HCT116 (cell line): ENCODE measurements around the gene OR13H1. TPM values are rescaled to one million over a fixed set of nuclear protein-coding genes. Genes with fewer than 3 reads are reported as not detected.

Experiments used
- ATAC-seq: fragments of 200-7000 bp; cut with Tn5 transposase; 2 replicates; pipeline ENCODE4 v1.9.1; 2020; ENCODE audit warnings: mild to moderate bottlenecking, moderate library complexity
- BruUV-seq: library from RNA; stranded (reverse); fragments of 400-500 nt; replicated peaks from 2 replicates; lab custom pipeline; 2021; lab: Mats Ljungman, UMichigan
- CTCF ChIA-PET: fragments of 300-600 bp; sonication (Branson Sonifier 250); formaldehyde crosslinking; loops from one replicate; lab custom pipeline; 2021; ENCODE audit warnings: antibody characterized with exemption; lab: Charles Lee
- POLR2A ChIA-PET: fragments of 300-600, 350-600 bp; sonication (Branson Sonifier 250); formaldehyde crosslinking; loops from one replicate; lab custom pipeline; 2021; ENCODE audit warnings: antibody characterized with exemption; lab: Charles Lee
- RAD21 ChIA-PET, 2 experiments: fragments of 300-600 bp; sonication (Branson Sonifier 250); formaldehyde crosslinking; loops; one replicate each; lab custom pipeline; 2023; ENCODE audit warnings: low total read pairs in 2 of 2; ENCODE audit not compliant: uncharacterized antibody in 2 of 2, unreplicated experiment in 2 of 2, low non-redundant PET in 1 of 2; lab: Charles Lee
- DNase-seq: peaks from one replicate; pipeline ENCODE4 v3.0.0-alpha.2; 2010; ENCODE audit warnings: low read depth, low spot score
- H2AFZ ChIP-seq: fragments of 200-600 bp; shearing (Covaris generic), sonication (generic); 2 replicates; pipeline ENCODE4 v1.6.1; 2017; ENCODE audit warnings: low read depth, mixed run types, mixed read lengths, antibody characterized with exemption, low read length; ENCODE audit not compliant: poor library complexity, severe bottlenecking
- H3K27ac ChIP-seq: 2 replicates; pipeline ENCODE4 v1.5.1; 2012; ENCODE audit warnings: low read depth, low read length
- H3K27me3 ChIP-seq: fragments of 200-600 bp; sonication (generic); 2 replicates; pipeline ENCODE4 v1.6.1; 2016; ENCODE audit warnings: mixed run types, low read length, mixed read lengths; ENCODE audit not compliant: insufficient read depth
- H3K36me3 ChIP-seq, 2 experiments: fragments of 200-500 bp in 1 of 2; fragments of 200-600 bp in 1 of 2; sonication (Bioruptor generic) in 1 of 2; sonication (generic) in 1 of 2; 2 replicates each; pipeline versions ENCODE4 v1.5.1 to v1.6.1; 2014 to 2016; ENCODE audit warnings: low read length in 2 of 2, inconsistent platforms in 1 of 2, mixed read lengths in 1 of 2, mixed run types in 1 of 2; ENCODE audit not compliant: insufficient read depth in 2 of 2, control insufficient read depth in 1 of 2
- H3K4me1 ChIP-seq, 2 experiments: fragments of 200-600 bp in 1 of 2; sonication (generic) in 1 of 2; 2 replicates each; pipeline versions ENCODE4 v1.5.1 to v1.6.1; 2012 to 2017; ENCODE audit warnings: low read length in 2 of 2, inconsistent platforms in 1 of 2, mild to moderate bottlenecking in 1 of 2, mixed read lengths in 1 of 2, mixed run types in 1 of 2, moderate library complexity in 1 of 2; ENCODE audit not compliant: insufficient read depth in 2 of 2, control insufficient read depth in 1 of 2
- H3K4me2 ChIP-seq: fragments of 200-600 bp; sonication (generic); 2 replicates; pipeline ENCODE4 v1.6.1; 2017; ENCODE audit warnings: mixed run types, low read length, mixed read lengths
- H3K4me3 ChIP-seq, 2 experiments: fragments of 200-600 bp in 1 of 2; sonication (generic) in 1 of 2; replicated peaks in 1 of 2; 2 replicates each; pipeline ENCODE4 v1.5.1; 2011 to 2016; ENCODE audit warnings: low read length in 2 of 2, control low read depth in 1 of 2, low read depth in 1 of 2, mild to moderate bottlenecking in 1 of 2, mixed read lengths in 1 of 2, mixed run types in 1 of 2
- H3K79me2 ChIP-seq: fragments of 200-600 bp; sonication (generic); 2 replicates; pipeline ENCODE4 v1.6.1; 2017; ENCODE audit warnings: mild to moderate bottlenecking, mixed run types, low read length, moderate library complexity, mixed read lengths; ENCODE audit not compliant: insufficient read depth
- H3K9ac ChIP-seq: fragments of 200-600 bp; sonication (generic); 2 replicates; pipeline ENCODE4 v1.6.1; 2016; ENCODE audit warnings: low read length, mixed read lengths
- H3K9me2 ChIP-seq: fragments of 200-600 bp; sonication (generic), shearing (Covaris generic); 2 replicates; pipeline ENCODE4 v1.6.1; 2017; ENCODE audit warnings: mixed run types, mild to moderate bottlenecking, moderate library complexity; ENCODE audit not compliant: insufficient read depth
- H3K9me3 ChIP-seq, 2 experiments: fragments of 200-500 bp in 1 of 2; fragments of 200-600 bp in 1 of 2; sonication (Bioruptor generic) in 1 of 2; sonication (generic) in 1 of 2; 2 replicates each; pipeline ENCODE4 v1.6.1; 2014 to 2017; ENCODE audit warnings: low read length in 2 of 2, mixed read lengths in 2 of 2, inconsistent platforms in 1 of 2, low read depth in 1 of 2, mild to moderate bottlenecking in 1 of 2, mixed run types in 1 of 2, moderate library complexity in 1 of 2; ENCODE audit not compliant: control insufficient read depth in 1 of 2, insufficient read depth in 1 of 2
- H4K20me1 ChIP-seq: fragments of 200-600 bp; sonication (generic), shearing (Covaris generic); 2 replicates; pipeline ENCODE4 v1.6.1; 2017; ENCODE audit warnings: mixed run types, mild to moderate bottlenecking, moderate library complexity; ENCODE audit not compliant: insufficient read depth
- CBX3 ChIP-seq: IDR thresholded peaks from 2 replicates; pipeline ENCODE4 v1.6.1; 2012; ENCODE audit warnings: low read depth
- EGR1 ChIP-seq: IDR thresholded peaks from 2 replicates; pipeline ENCODE4 v1.6.1; 2012; ENCODE audit warnings: low read depth
- ELF1 ChIP-seq: IDR thresholded peaks from 2 replicates; pipeline ENCODE4 v1.6.1; 2012; ENCODE audit warnings: low read depth, borderline replicate concordance
- EZH2phosphoT487 ChIP-seq: fragments of 200-600 bp; IDR thresholded peaks from 2 replicates; pipeline ENCODE4 v1.6.1; 2018; ENCODE audit warnings: antibody characterized with exemption, borderline replicate concordance
- FOSL1 ChIP-seq: IDR thresholded peaks from 2 replicates; pipeline ENCODE4 v1.6.1; 2012; ENCODE audit warnings: low read depth
- JUND ChIP-seq: IDR thresholded peaks from 2 replicates; pipeline ENCODE4 v1.6.1; 2012
- POLR2A ChIP-seq: IDR thresholded peaks from 2 replicates; pipeline ENCODE4 v1.7.0; 2011; ENCODE audit warnings: borderline replicate concordance; ENCODE audit not compliant: insufficient read depth, insufficient read length; ENCODE audit errors: extremely low read depth
- POLR2AphosphoS5 ChIP-seq: IDR thresholded peaks from 2 replicates; pipeline ENCODE4 v1.6.1; 2011; ENCODE audit warnings: mild to moderate bottlenecking, low read depth, low read length, moderate library complexity
- RAD21 ChIP-seq: IDR thresholded peaks from 2 replicates; pipeline ENCODE4 v1.6.1; 2012; ENCODE audit warnings: low read depth, mild to moderate bottlenecking
- SRF ChIP-seq: IDR thresholded peaks from 2 replicates; pipeline ENCODE4 v1.6.1; 2012; ENCODE audit warnings: low read depth
- TCF7L2 ChIP-seq: IDR thresholded peaks from 2 replicates; pipeline ENCODE4 v1.7.0; 2011; ENCODE audit warnings: borderline replicate concordance, inconsistent platforms; ENCODE audit not compliant: insufficient read depth, insufficient read length; ENCODE audit errors: extremely low read depth
- YY1 ChIP-seq: IDR thresholded peaks from 2 replicates; pipeline ENCODE4 v1.6.1; 2011; ENCODE audit warnings: low read length, low read depth, moderate library complexity, mild to moderate bottlenecking; ENCODE audit not compliant: insufficient replicate concordance; ENCODE audit errors: extremely low read depth
- ZFX ChIP-seq: fragments of 450-650 bp; IDR thresholded peaks from 2 replicates; pipeline ENCODE4 v1.6.1; 2017
- ZNF274 ChIP-seq: fragments of 200-500 bp; sonication (Bioruptor generic); IDR thresholded peaks from 2 replicates; pipeline ENCODE4 v1.6.1; 2014; ENCODE audit warnings: mild to moderate bottlenecking, low read depth, low read length, inconsistent platforms
- intact Hi-C: fragments of 100-400 bp; cut with micrococcal nuclease; formaldehyde crosslinking; loops from 2 replicates; pipeline ENCODE4 v1.10.0; 2022
- total RNA-seq: library from RNA; stranded (reverse); gene quantifications from one replicate; pipeline ENCODE4 v1.2.1, GENCODE V29; 2021; ENCODE audit not compliant: unreplicated experiment
- TF ChIP-seq, protein P1 (sequence below): IDR thresholded peaks from 2 replicates; pipeline ENCODE4 v1.6.1; 2011; ENCODE audit warnings: mild to moderate bottlenecking, low read length, moderate library complexity; ENCODE audit not compliant: insufficient replicate concordance; ENCODE audit errors: extremely low read depth
- TF ChIP-seq, protein P2 (sequence below), 3 experiments: fragments of 200-600 bp in 1 of 3; sonication (generic) in 1 of 3; IDR thresholded peaks in 2 of 3; conservative IDR thresholded peaks in 1 of 3; 2 replicates each; pipeline ENCODE4 v1.5.1; 2012 to 2017; ENCODE audit warnings: low read depth in 2 of 3, low read length in 2 of 3, antibody characterized with exemption in 1 of 3, borderline replicate concordance in 1 of 3, control low read depth in 1 of 3, mild to moderate bottlenecking in 1 of 3, mixed read lengths in 1 of 3, mixed run types in 1 of 3, moderate library complexity in 1 of 3; ENCODE audit not compliant: insufficient read depth in 1 of 3
- TF ChIP-seq, protein P3 (sequence below): IDR thresholded peaks from 2 replicates; pipeline ENCODE4 v1.6.1; 2012
- TF ChIP-seq, protein P4 (sequence below): IDR thresholded peaks from 2 replicates; pipeline ENCODE4 v1.6.1; 2012; ENCODE audit warnings: low read depth

OR13H1 gene
- total RNA-seq, 1 experiment from 2014 or later: not detected

DNA sequence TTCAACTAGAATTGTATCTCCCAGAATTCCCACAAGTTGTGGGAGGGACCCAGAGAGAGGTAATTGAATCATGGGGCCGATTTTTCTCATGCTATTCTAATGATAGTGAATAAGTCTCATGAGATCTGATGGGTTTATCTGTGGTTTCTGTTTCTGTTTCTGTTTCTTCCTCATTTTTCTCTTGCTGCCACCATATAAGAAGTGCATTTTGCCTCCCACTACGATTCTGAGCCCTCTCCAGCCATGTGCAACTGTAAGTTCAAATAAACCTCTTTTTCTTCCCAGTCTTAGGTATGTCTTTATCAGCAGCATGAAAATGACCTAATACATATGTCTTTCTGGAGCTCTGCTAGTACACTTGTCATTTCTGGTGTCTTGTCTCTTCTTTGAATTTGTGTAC lies 22.1 kb upstream of the OR13H1 start:
- Histone ChIP-seq H3K9me2 (no peaks in the 10 kb centered on the region), H3K27me3 (no peaks in the 10 kb centered on the region), H3K27ac (no peak overlapping the region), H3K4me3 (no peak overlapping the region), H3K36me3 (no peaks in the 10 kb centered on the region), H3K9me3 (no peaks in the 10 kb centered on the region), H3K4me2 (no peak overlapping the region), H3K79me2 (no peaks in the 10 kb centered on the region), H4K20me1 (no peaks in the 10 kb centered on the region), H3K4me1 (no peaks in the 10 kb centered on the region), H3K9ac (no peak overlapping the region), H2AFZ (no peak overlapping the region)
- intact Hi-C loops: no loop called here
- ATAC-seq (no peak), DNase-seq (no peak)
- ChIA-PET POLR2A (no interaction called here), CTCF (no interaction called here), RAD21 (no interaction called here)
- TF ChIP-seq EGR1 (no peak), FOSL1 (no peak), ELF1 (no peak), ZFX (no peak), POLR2AphosphoS5 (no peak), CBX3 (no peak), YY1 (no peak), SRF (no peak), JUND (no peak), EZH2phosphoT487 (no peak), RAD21 (no peak), TCF7L2 (no peak), ZNF274 (no peak), POLR2A (no peak)
- TF ChIP-seq, protein P1, sequence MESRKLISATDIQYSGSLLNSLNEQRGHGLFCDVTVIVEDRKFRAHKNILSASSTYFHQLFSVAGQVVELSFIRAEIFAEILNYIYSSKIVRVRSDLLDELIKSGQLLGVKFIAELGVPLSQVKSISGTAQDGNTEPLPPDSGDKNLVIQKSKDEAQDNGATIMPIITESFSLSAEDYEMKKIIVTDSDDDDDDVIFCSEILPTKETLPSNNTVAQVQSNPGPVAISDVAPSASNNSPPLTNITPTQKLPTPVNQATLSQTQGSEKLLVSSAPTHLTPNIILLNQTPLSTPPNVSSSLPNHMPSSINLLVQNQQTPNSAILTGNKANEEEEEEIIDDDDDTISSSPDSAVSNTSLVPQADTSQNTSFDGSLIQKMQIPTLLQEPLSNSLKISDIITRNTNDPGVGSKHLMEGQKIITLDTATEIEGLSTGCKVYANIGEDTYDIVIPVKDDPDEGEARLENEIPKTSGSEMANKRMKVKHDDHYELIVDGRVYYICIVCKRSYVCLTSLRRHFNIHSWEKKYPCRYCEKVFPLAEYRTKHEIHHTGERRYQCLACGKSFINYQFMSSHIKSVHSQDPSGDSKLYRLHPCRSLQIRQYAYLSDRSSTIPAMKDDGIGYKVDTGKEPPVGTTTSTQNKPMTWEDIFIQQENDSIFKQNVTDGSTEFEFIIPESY: no peak
- TF ChIP-seq, protein P2, sequence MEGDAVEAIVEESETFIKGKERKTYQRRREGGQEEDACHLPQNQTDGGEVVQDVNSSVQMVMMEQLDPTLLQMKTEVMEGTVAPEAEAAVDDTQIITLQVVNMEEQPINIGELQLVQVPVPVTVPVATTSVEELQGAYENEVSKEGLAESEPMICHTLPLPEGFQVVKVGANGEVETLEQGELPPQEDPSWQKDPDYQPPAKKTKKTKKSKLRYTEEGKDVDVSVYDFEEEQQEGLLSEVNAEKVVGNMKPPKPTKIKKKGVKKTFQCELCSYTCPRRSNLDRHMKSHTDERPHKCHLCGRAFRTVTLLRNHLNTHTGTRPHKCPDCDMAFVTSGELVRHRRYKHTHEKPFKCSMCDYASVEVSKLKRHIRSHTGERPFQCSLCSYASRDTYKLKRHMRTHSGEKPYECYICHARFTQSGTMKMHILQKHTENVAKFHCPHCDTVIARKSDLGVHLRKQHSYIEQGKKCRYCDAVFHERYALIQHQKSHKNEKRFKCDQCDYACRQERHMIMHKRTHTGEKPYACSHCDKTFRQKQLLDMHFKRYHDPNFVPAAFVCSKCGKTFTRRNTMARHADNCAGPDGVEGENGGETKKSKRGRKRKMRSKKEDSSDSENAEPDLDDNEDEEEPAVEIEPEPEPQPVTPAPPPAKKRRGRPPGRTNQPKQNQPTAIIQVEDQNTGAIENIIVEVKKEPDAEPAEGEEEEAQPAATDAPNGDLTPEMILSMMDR (IDR thresholded peaks at IDR 0.05 in 2 of 3, conservative IDR thresholded peaks at IDR 0.05 in 1 of 3; ENCODE audit: borderline replicate concordance in 1 of 3, insufficient read depth in 1 of 3, low read depth in 2 of 3, low read length in 2 of 3): no peak
- TF ChIP-seq, protein P3, sequence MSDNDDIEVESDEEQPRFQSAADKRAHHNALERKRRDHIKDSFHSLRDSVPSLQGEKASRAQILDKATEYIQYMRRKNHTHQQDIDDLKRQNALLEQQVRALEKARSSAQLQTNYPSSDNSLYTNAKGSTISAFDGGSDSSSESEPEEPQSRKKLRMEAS: no peak
- TF ChIP-seq, protein P4, sequence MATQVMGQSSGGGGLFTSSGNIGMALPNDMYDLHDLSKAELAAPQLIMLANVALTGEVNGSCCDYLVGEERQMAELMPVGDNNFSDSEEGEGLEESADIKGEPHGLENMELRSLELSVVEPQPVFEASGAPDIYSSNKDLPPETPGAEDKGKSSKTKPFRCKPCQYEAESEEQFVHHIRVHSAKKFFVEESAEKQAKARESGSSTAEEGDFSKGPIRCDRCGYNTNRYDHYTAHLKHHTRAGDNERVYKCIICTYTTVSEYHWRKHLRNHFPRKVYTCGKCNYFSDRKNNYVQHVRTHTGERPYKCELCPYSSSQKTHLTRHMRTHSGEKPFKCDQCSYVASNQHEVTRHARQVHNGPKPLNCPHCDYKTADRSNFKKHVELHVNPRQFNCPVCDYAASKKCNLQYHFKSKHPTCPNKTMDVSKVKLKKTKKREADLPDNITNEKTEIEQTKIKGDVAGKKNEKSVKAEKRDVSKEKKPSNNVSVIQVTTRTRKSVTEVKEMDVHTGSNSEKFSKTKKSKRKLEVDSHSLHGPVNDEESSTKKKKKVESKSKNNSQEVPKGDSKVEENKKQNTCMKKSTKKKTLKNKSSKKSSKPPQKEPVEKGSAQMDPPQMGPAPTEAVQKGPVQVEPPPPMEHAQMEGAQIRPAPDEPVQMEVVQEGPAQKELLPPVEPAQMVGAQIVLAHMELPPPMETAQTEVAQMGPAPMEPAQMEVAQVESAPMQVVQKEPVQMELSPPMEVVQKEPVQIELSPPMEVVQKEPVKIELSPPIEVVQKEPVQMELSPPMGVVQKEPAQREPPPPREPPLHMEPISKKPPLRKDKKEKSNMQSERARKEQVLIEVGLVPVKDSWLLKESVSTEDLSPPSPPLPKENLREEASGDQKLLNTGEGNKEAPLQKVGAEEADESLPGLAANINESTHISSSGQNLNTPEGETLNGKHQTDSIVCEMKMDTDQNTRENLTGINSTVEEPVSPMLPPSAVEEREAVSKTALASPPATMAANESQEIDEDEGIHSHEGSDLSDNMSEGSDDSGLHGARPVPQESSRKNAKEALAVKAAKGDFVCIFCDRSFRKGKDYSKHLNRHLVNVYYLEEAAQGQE: no peak
- BruUV-seq: no TSS peak
